ENCODE results near the gene THSD8. TPM values are rescaled to one million over a fixed set of nuclear protein-coding genes. Genes with fewer than 3 reads are reported as not detected.
A peak's percentile ranks its signal among the peaks of the same experiment; 100 is the strongest.

Gene THSD8
- total and polyA plus RNA-seq, 2 experiments from 2014 or later = 10.8 TPM; not detected in 1

DNA sequence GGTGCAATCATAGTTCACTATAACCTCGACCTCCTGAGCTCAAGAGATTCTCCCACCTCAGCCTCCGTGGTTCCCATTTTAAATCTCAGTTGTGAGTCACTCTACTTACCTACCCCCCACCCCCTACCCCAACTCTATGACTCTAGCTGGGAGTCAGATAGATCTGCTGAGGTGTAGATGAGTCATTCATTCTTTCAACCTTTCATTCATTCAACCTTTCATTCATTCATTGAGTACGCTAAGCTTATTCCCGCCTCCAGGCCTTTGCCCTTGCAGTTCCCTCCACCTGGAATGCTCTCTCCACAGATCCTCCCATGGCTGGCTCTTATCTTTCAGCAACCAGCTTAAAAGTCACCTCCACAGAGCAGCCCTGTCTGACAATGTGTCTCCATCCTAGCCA, 35.4 kb downstream of the THSD8 start:
- no peaks in the 10 kb centered on the region; the same call in 1 of the 2 replicates for H3K4me1 ChIP-seq (ENCODE audit: insufficient read depth)
- no peak overlapping the region for H3K9ac ChIP-seq
- no peak for DNase-seq
- no peaks in the 10 kb centered on the region for H4K20me1 ChIP-seq (ENCODE audit: insufficient read depth)
- TF ChIP-seq EZH2 (IDR thresholded peaks at IDR 0.05; ENCODE audit: insufficient read depth, poor library complexity, severe bottlenecking) (no peak), EZH2phosphoT487 (IDR thresholded peaks at IDR 0.05; ENCODE audit: insufficient read depth, low read depth) (no peak)
- in situ Hi-C loops (cut with MboI) = no loop called here
- H3K36me3 ChIP-seq (ENCODE audit: low read depth) = no peaks in the 10 kb centered on the region
- H2AFZ ChIP-seq = no peak overlapping the region
- WGBS, 2 experiments (ENCODE audit: low coverage in 1 of 2, low lambda C conversion rate in 2 of 2, missing lambda C conversion rate in 2 of 2) = 68 to 77% methylated on average over 4 of the region's 4 CpGs
- H3K9me2 ChIP-seq (ENCODE audit: insufficient read depth) = no peaks in the 10 kb centered on the region
- H3K79me2 ChIP-seq (ENCODE audit: insufficient read depth) = no peaks in the 10 kb centered on the region
- peaks cover 70% of the 10 kb centered on the region for H3K27me3 ChIP-seq (replicated peaks; ENCODE audit: insufficient read depth)
- no peak overlapping the region for H3K4me3 ChIP-seq
- 0 out of 2 replicates have a peak, but pooled peaks cover 15% of the 10 kb centered on the region for H3F3A ChIP-seq (ENCODE audit: insufficient read depth)
- H3K27ac ChIP-seq = no peak overlapping the region
- no peak overlapping the region for H3K4me2 ChIP-seq (ENCODE audit: unreplicated experiment)
- H3K9me3 ChIP-seq (ENCODE audit: low read depth) = no peaks in the 10 kb centered on the region

- no peak for TF ChIP-seq EZH2 (IDR thresholded peaks at IDR 0.05; ENCODE audit: insufficient read depth, poor library complexity, severe bottlenecking)
- no peak for TF ChIP-seq EZH2phosphoT487 (IDR thresholded peaks at IDR 0.05; ENCODE audit: insufficient read depth, low read depth)
- Histone ChIP-seq H4K20me1 (ENCODE audit: insufficient read depth) (no peaks in the 10 kb centered on the region), H2AFZ (no peak within 1 kb of the TSS; the same call in 1 of the 2 replicates), H3K9me3 (ENCODE audit: low read depth) (no peaks in the 10 kb centered on the region), H3K27ac (no peak within 1 kb of the TSS), H3K4me2 (ENCODE audit: unreplicated experiment) (peak within 1 kb of the TSS; percentile 83), H3K27me3 (replicated peaks; ENCODE audit: insufficient read depth) (peaks cover 65% of the 10 kb centered on the region), H3F3A (ENCODE audit: insufficient read depth) (0 out of 2 replicates have a peak, but pooled peaks cover 15% of the 10 kb centered on the region), H3K36me3 (ENCODE audit: low read depth) (no peaks in the 10 kb centered on the region), H3K4me3 (peak within 1 kb of the TSS; percentile 59), H3K4me1 (ENCODE audit: insufficient read depth) (no peaks in the 10 kb centered on the region; the same call in 1 of the 2 replicates), H3K79me2 (ENCODE audit: insufficient read depth) (no peaks in the 10 kb centered on the region), H3K9ac (no peak within 1 kb of the TSS), H3K9me2 (ENCODE audit: insufficient read depth) (no peaks in the 10 kb centered on the region)
- 2% methylated on average over 29 to 67 of the region's 69 CpGs for WGBS, 2 experiments (ENCODE audit: low coverage in 1 of 2, low lambda C conversion rate in 2 of 2, missing lambda C conversion rate in 2 of 2)
- peak; percentile 68 for DNase-seq
- in situ Hi-C loops (cut with MboI) = no loop called here
These were observed 36.5 kb downstream of the THSD8 start, which contains the start of gene MAST1 for GRCh38 chr19:12838182-12838885. Gene MAST1, plus strand, starts transcription at chr19:12838515. Its CDS starts 58 bp downstream, at chr19:12838573.

- 0 out of 2 replicates have a peak, but pooled peaks cover 15% of the 10 kb centered on the region for H3F3A ChIP-seq (ENCODE audit: insufficient read depth)
- no peak overlapping the region for H3K4me2 ChIP-seq (ENCODE audit: unreplicated experiment)
- no peak overlapping the region for H3K9ac ChIP-seq
- no peaks in the 10 kb centered on the region for H3K9me3 ChIP-seq (ENCODE audit: low read depth)
- H3K36me3 ChIP-seq (ENCODE audit: low read depth) = no peaks in the 10 kb centered on the region
- no peaks in the 10 kb centered on the region for H4K20me1 ChIP-seq (ENCODE audit: insufficient read depth)
- H3K9me2 ChIP-seq (ENCODE audit: insufficient read depth) = no peaks in the 10 kb centered on the region
- H3K79me2 ChIP-seq (ENCODE audit: insufficient read depth) = no peaks in the 10 kb centered on the region
- no peak for DNase-seq
- 10 to 17% methylated on average over 11 to 21 of the region's 21 CpGs for WGBS, 2 experiments (ENCODE audit: low coverage in 1 of 2, low lambda C conversion rate in 2 of 2, missing lambda C conversion rate in 2 of 2)
- H3K27ac ChIP-seq = no peak overlapping the region
- TF ChIP-seq EZH2 (IDR thresholded peaks at IDR 0.05; ENCODE audit: insufficient read depth, poor library complexity, severe bottlenecking) (no peak), EZH2phosphoT487 (IDR thresholded peaks at IDR 0.05; ENCODE audit: insufficient read depth, low read depth) (0 out of 2 replicates have a peak, but pooled peaks have one; percentile 25)
- no peak overlapping the region for H2AFZ ChIP-seq
- in situ Hi-C loops (cut with MboI) = no loop called here
- no peaks in the 10 kb centered on the region; the same call in 1 of the 2 replicates for H3K4me1 ChIP-seq (ENCODE audit: insufficient read depth)
- no peak overlapping the region for H3K4me3 ChIP-seq
- H3K27me3 ChIP-seq (replicated peaks; ENCODE audit: insufficient read depth) = peaks cover 63% of the 10 kb centered on the region
These were observed 37.3 kb downstream of the THSD8 start for GRCh38 chr19:12838886-12839756.

Data from GM23248 (cell line).